Measurements from ENCODE around the gene HHIPL1. TPM values are rescaled to one million over a fixed set of nuclear protein-coding genes. Genes with fewer than 3 reads are reported as not detected.

Gene HHIPL1
- total and polyA plus RNA-seq, 4 donors, result 0.31 to 4.0 (median 1.1) TPM

GRCh38 chr14:99677231-99678140, 32.6 kb downstream of the HHIPL1 start:
- peak; percentile 78 for ATAC-seq (ENCODE audit: insufficient read depth, low FRiP score)
- WGBS, 2 donors, result 79 to 89% methylated on average over 16 of the region's 16 CpGs
- H3K4me3 ChIP-seq, result no peak overlapping the region
- peaks cover 0 to 5% (median 0%) of the 10 kb centered on the region in 3 donors for H3K27me3 ChIP-seq (ENCODE audit: control insufficient read depth in 3 of 3, insufficient read depth in 3 of 3, low read length in 2 of 3)
- H3K9ac ChIP-seq (ENCODE audit: insufficient read depth in 1 of 2, low read length in 2 of 2), result no peak overlapping the region
- no peak overlapping the region for H3K27ac ChIP-seq (ENCODE audit: low read depth in 1 of 2, low read length in 1 of 2)
- peaks cover 0 to 4% (median 0%) of the 10 kb centered on the region in 5 donors for H3K4me1 ChIP-seq (ENCODE audit: control insufficient read depth in 5 of 5, insufficient read depth in 5 of 5, low read length in 5 of 5)
- no peaks in the 10 kb centered on the region for H3K36me3 ChIP-seq (ENCODE audit: control insufficient read depth in 4 of 4, insufficient read depth in 4 of 4, low read length in 4 of 4)
- H3K9me3 ChIP-seq (ENCODE audit: control insufficient read depth in 4 of 4, insufficient read depth in 3 of 4, low read length in 3 of 4), result peaks cover 0 to 8% (median 0%) of the 10 kb centered on the region in 4 donors
- no peak for DNase-seq
- no peak for TF ChIP-seq CTCF (IDR thresholded peaks at IDR 0.05; ENCODE audit: control extremely low read depth, extremely low read depth)

- DNase-seq, result no peak
Measured at GRCh38 chr14:99678198-99678597, 33.3 kb downstream of the HHIPL1 start.

GRCh38 chr14:99679111-99679510, 34.2 kb downstream of the HHIPL1 start:
- no peak overlapping the region for H3K4me3 ChIP-seq
- DNase-seq (no peak), ATAC-seq (ENCODE audit: insufficient read depth, low FRiP score) (no peak)
- peaks cover 0 to 8% (median 0%) of the 10 kb centered on the region in 4 donors for H3K9me3 ChIP-seq (ENCODE audit: control insufficient read depth in 4 of 4, insufficient read depth in 3 of 4, low read length in 3 of 4)
- peaks cover 0 to 5% (median 0%) of the 10 kb centered on the region in 3 donors for H3K27me3 ChIP-seq (ENCODE audit: control insufficient read depth in 3 of 3, insufficient read depth in 3 of 3, low read length in 2 of 3)
- peaks cover 0 to 6% (median 4%) of the 10 kb centered on the region in 5 donors for H3K4me1 ChIP-seq (ENCODE audit: control insufficient read depth in 5 of 5, insufficient read depth in 5 of 5, low read length in 5 of 5)
- no peaks in the 10 kb centered on the region for H3K36me3 ChIP-seq (ENCODE audit: control insufficient read depth in 4 of 4, insufficient read depth in 4 of 4, low read length in 4 of 4)
- no peak overlapping the region for H3K9ac ChIP-seq (ENCODE audit: insufficient read depth in 1 of 2, low read length in 2 of 2)
- 87 to 95% methylated on average over 2 of the region's 2 CpGs for WGBS, 2 donors
- TF ChIP-seq CTCF (IDR thresholded peaks at IDR 0.05; ENCODE audit: control extremely low read depth, extremely low read depth), result no peak
- H3K27ac ChIP-seq (ENCODE audit: low read depth in 1 of 2, low read length in 1 of 2), result no peak overlapping the region

More at GRCh38 chr14:99678198-99678597, 33.3 kb downstream of the HHIPL1 start:
- peaks cover 0 to 5% (median 0%) of the 10 kb centered on the region in 3 donors for H3K27me3 ChIP-seq (ENCODE audit: control insufficient read depth in 3 of 3, insufficient read depth in 3 of 3, low read length in 2 of 3)
- 96 to 97% methylated on average over 6 of the region's 6 CpGs for WGBS, 2 donors
- H3K9me3 ChIP-seq (ENCODE audit: control insufficient read depth in 4 of 4, insufficient read depth in 3 of 4, low read length in 3 of 4), result peaks cover 0 to 8% (median 0%) of the 10 kb centered on the region in 4 donors
- ATAC-seq (ENCODE audit: insufficient read depth, low FRiP score), result no peak
- H3K36me3 ChIP-seq (ENCODE audit: control insufficient read depth in 4 of 4, insufficient read depth in 4 of 4, low read length in 4 of 4), result no peaks in the 10 kb centered on the region
- H3K4me1 ChIP-seq (ENCODE audit: control insufficient read depth in 5 of 5, insufficient read depth in 5 of 5, low read length in 5 of 5), result peaks cover 0 to 4% (median 3%) of the 10 kb centered on the region in 5 donors
- no peak for TF ChIP-seq CTCF (IDR thresholded peaks at IDR 0.05; ENCODE audit: control extremely low read depth, extremely low read depth)
- H3K4me3 ChIP-seq, result no peak overlapping the region
- no peak overlapping the region for H3K9ac ChIP-seq (ENCODE audit: insufficient read depth in 1 of 2, low read length in 2 of 2)
- H3K27ac ChIP-seq (ENCODE audit: low read depth in 1 of 2, low read length in 1 of 2), result no peak overlapping the region
